GM23248 (cell line): ENCODE measurements around the gene ARHGAP24.

Source experiments
- EZH2 ChIP-seq: fragments of 200-600 bp; sonication (generic); IDR thresholded peaks from 2 replicates; pipeline ENCODE4 v1.6.1; 2018; ENCODE audit warnings: antibody characterized with exemption, mild to moderate bottlenecking; ENCODE audit not compliant: insufficient read depth, poor library complexity, severe bottlenecking
- EZH2phosphoT487 ChIP-seq: fragments of 200-600 bp; sonication (generic); IDR thresholded peaks from 2 replicates; pipeline ENCODE4 v1.6.1; 2018; ENCODE audit warnings: antibody characterized with exemption, moderate library complexity, mild to moderate bottlenecking, low read depth; ENCODE audit not compliant: insufficient read depth

DNA sequence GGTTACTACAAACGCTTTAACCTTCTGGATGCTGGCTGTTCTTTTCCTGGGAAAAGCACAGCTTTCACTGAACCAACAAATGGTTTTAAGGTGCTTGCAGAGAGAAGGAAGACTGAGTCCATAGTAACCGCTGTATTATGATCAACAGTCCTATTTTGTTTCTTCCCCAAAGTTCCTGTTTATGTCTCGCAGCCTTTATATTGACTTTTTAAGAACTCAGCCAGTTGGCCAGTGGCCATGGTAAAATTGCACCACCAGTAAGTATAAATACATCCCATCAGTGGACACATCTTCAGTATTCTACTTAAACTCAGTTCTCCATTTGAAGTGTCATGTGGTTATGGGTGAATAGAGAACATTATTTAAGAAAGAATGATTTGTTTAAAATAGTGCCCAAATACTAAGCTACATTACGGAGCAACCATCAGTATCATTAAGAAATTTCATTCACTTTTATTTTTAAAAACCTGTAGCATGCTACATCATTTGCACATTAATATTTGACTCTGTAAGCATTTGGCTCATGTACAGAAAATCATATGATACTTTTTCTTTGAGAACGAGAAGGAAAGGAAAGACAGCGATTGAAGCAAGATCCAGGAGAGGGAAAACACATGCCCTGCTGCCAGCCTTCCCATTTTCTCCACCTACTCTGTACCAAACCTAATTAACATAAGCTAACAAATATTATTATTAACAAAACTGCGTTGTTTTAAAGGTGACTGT is 287.0 kb downstream of the ARHGAP24 start:
- TF ChIP-seq EZH2 (no peak), EZH2phosphoT487 (no peak)
